GM12872 (cell line): ENCODE measurements around the gene DCLK1.

Experiments used
- CTCF ChIP-seq: IDR thresholded peaks from 3 replicates; pipeline ENCODE4 v1.5.1; 2011; ENCODE audit warnings: low read depth, mild to moderate bottlenecking, low read length, moderate library complexity; ENCODE audit not compliant: insufficient read depth

Gene DCLK1

GRCh38 chr13:36006894-36007675 is 124.1 kb downstream of the DCLK1 start:
- TF ChIP-seq CTCF = no peak

- no peak for TF ChIP-seq CTCF
Measured at GRCh38 chr13:36006347-36006746, 124.8 kb downstream of the DCLK1 start.

GRCh38 chr13:36001561-36001960 is 129.6 kb downstream of the DCLK1 start:
- no peak for TF ChIP-seq CTCF

GRCh38 chr13:36000028-36000427 is 131.2 kb downstream of the DCLK1 start:
- no peak for TF ChIP-seq CTCF

GRCh38 chr13:35996360-35996759 is 134.8 kb downstream of the DCLK1 start:
- TF ChIP-seq CTCF = no peak

GRCh38 chr13:35995136-35995535 is 136.0 kb downstream of the DCLK1 start:
- TF ChIP-seq CTCF = no peak

GRCh38 chr13:35994131-35994966 is 136.8 kb downstream of the DCLK1 start:
- TF ChIP-seq CTCF = no peak
